Measurements from ENCODE around the gene ANO2.

DNA sequence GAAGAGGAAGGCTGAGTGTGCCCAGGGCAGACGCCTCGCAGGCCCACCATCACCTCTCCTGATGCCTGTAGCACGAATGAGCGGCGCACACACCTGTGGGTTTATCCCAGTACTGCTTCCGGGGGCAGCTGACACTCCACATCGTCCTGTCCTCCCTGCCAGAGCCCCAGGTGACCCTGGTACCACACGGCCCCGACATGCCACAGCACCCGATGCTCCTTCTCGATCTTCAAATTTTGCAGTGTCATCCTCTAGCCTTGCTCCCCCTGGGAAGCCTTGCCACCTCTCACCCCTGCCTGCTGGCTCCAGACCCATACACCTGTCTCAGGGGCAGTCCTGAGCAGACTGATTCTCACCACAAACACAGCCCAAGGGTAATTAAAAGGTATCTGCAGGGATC, 40.6 kb downstream of the ANO2 start:
- TF ChIP-seq, protein P1, sequence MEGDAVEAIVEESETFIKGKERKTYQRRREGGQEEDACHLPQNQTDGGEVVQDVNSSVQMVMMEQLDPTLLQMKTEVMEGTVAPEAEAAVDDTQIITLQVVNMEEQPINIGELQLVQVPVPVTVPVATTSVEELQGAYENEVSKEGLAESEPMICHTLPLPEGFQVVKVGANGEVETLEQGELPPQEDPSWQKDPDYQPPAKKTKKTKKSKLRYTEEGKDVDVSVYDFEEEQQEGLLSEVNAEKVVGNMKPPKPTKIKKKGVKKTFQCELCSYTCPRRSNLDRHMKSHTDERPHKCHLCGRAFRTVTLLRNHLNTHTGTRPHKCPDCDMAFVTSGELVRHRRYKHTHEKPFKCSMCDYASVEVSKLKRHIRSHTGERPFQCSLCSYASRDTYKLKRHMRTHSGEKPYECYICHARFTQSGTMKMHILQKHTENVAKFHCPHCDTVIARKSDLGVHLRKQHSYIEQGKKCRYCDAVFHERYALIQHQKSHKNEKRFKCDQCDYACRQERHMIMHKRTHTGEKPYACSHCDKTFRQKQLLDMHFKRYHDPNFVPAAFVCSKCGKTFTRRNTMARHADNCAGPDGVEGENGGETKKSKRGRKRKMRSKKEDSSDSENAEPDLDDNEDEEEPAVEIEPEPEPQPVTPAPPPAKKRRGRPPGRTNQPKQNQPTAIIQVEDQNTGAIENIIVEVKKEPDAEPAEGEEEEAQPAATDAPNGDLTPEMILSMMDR (conservative IDR thresholded peaks at IDR 0.05; ENCODE audit: low read depth in 2 of 2) = no peak
- TF ChIP-seq POLR2AphosphoS5 (IDR thresholded peaks at IDR 0.05; ENCODE audit: low read depth) (no peak), ZNF331 (CRISPR knock-in tag; IDR thresholded peaks at IDR 0.05; ENCODE audit: low read depth) (no peak), REST (IDR thresholded peaks at IDR 0.05; ENCODE audit: unreplicated experiment) (no peak), JUNB (IDR thresholded peaks at IDR 0.05; ENCODE audit: unreplicated experiment) (no peak), CREB1 (CRISPR knock-in tag; IDR thresholded peaks at IDR 0.05; ENCODE audit: low read depth) (no peak), EZH2 (IDR thresholded peaks at IDR 0.05; ENCODE audit: low read depth, unreplicated experiment) (no peak), EZH2phosphoT487 (IDR thresholded peaks at IDR 0.05; ENCODE audit: unreplicated experiment) (no peak), ZNF462 (CRISPR knock-in tag; IDR thresholded peaks at IDR 0.05) (no peak)

All from GM23338 (cell line).